SK-N-SH (cell line): Measurements from ENCODE around the gene IL21R. TPM values are rescaled to one million over a fixed set of nuclear protein-coding genes. Genes with fewer than 3 reads are reported as not detected.

Experiments used
- CTCF ChIA-PET: fragments of 300-600, 350-600 bp; formaldehyde crosslinking; extraction: SDS; loops from one replicate; lab custom pipeline; 2021; lab: Yijun Ruan, JAX
- POLR2A ChIA-PET: fragments of 350-600 bp; sonication (Branson Sonifier 250); formaldehyde crosslinking; extraction: SDS; loops from one replicate; lab custom pipeline; 2020; ENCODE audit warnings: antibody characterized with exemption, inconsistent platforms; lab: Yijun Ruan, JAX
- DNase-seq: peaks from one replicate; pipeline ENCODE4 v3.0.0; 2012
- H2AFZ ChIP-seq: fragments of 200-600 bp; sonication (generic); 2 replicates; pipeline ENCODE4 v1.8.1; 2016; ENCODE audit warnings: antibody characterized with exemption, mild to moderate bottlenecking, low read depth
- H3F3A ChIP-seq: fragments of 200-600 bp; sonication (generic); replicated peaks from 2 replicates; pipeline ENCODE3; 2016; ENCODE audit warnings: antibody characterized with exemption, mild to moderate bottlenecking; ENCODE audit not compliant: insufficient read depth
- H3K27ac ChIP-seq, 2 experiments: fragments of 200-500 bp in 1 of 2; fragments of 200-600 bp in 1 of 2; sonication (Bioruptor generic) in 1 of 2; sonication (generic), shearing (Covaris generic) in 1 of 2; 2 replicates each; pipeline versions ENCODE4 v1.5.1 to v1.6.1; 2014 to 2016; ENCODE audit warnings: low read depth in 2 of 2, inconsistent platforms in 1 of 2, low read length in 1 of 2, mild to moderate bottlenecking in 1 of 2, mixed read lengths in 1 of 2
- H3K27me3 ChIP-seq: fragments of 200-600 bp; sonication (generic), shearing (Covaris generic); 2 replicates; pipeline ENCODE4 v1.6.1; 2016; ENCODE audit warnings: mixed run types; ENCODE audit not compliant: insufficient read depth
- H3K36me3 ChIP-seq, 2 experiments: fragments of 200-500 bp in 1 of 2; fragments of 200-600 bp in 1 of 2; sonication (Bioruptor generic) in 1 of 2; sonication (generic) in 1 of 2; replicated peaks in 1 of 2; 2 replicates each; pipeline versions ENCODE3 to v1.5.1; 2014 to 2016; ENCODE audit warnings: low read length in 1 of 2, mild to moderate bottlenecking in 1 of 2; ENCODE audit not compliant: insufficient read depth in 2 of 2, control insufficient read depth in 1 of 2
- H3K4me1 ChIP-seq, 2 experiments: fragments of 200-500 bp in 1 of 2; fragments of 200-600 bp in 1 of 2; sonication (Bioruptor generic) in 1 of 2; sonication (generic), shearing (Covaris generic) in 1 of 2; 2 replicates each; pipeline versions ENCODE4 v1.5.1 to v1.6.1; 2014 to 2016; ENCODE audit warnings: low read depth in 1 of 2, low read length in 1 of 2, mixed run types in 1 of 2; ENCODE audit not compliant: insufficient read depth in 2 of 2, control insufficient read depth in 1 of 2
- H3K4me2 ChIP-seq: fragments of 200-600 bp; sonication (generic), shearing (Covaris generic); 2 replicates; pipeline ENCODE4 v1.6.1; 2017; ENCODE audit warnings: mixed run types
- H3K4me3 ChIP-seq, 2 experiments: fragments of 200-500 bp in 1 of 2; fragments of 200-600 bp in 1 of 2; sonication (Bioruptor generic) in 1 of 2; sonication (generic), shearing (Covaris generic) in 1 of 2; 2 replicates each; pipeline versions ENCODE4 v1.5.1 to v1.8.1; 2014 to 2016; ENCODE audit warnings: low read depth in 2 of 2, inconsistent platforms in 1 of 2, low read length in 1 of 2, mild to moderate bottlenecking in 1 of 2, mixed read lengths in 1 of 2, moderate library complexity in 1 of 2
- H3K79me2 ChIP-seq: fragments of 200-600 bp; sonication (generic); 2 replicates; pipeline ENCODE4 v1.8.1; 2017; ENCODE audit warnings: mild to moderate bottlenecking; ENCODE audit not compliant: insufficient read depth
- H3K9ac ChIP-seq: fragments of 200-600 bp; sonication (generic); 2 replicates; pipeline ENCODE4 v1.6.1; 2017; ENCODE audit warnings: mixed run types
- H3K9me2 ChIP-seq: fragments of 200-600 bp; sonication (generic); 2 replicates; pipeline ENCODE4 v1.6.1; 2017; ENCODE audit warnings: mixed run types
- H3K9me3 ChIP-seq: fragments of 200-600 bp; sonication (generic); 2 replicates; pipeline ENCODE4 v1.6.1; 2017; ENCODE audit warnings: mixed run types, mild to moderate bottlenecking, moderate library complexity
- H4K20me1 ChIP-seq: fragments of 200-600 bp; sonication (generic); 2 replicates; pipeline ENCODE4 v1.6.1; 2017; ENCODE audit warnings: mild to moderate bottlenecking, mixed run types; ENCODE audit not compliant: insufficient read depth
- ELF1 ChIP-seq: IDR thresholded peaks from 2 replicates; pipeline ENCODE4 v1.4.0; 2012
- EP300 ChIP-seq, 2 experiments: IDR thresholded peaks; 2 replicates each; pipeline versions ENCODE4 v1.4.0 to v1.6.1; 2012; ENCODE audit warnings: borderline replicate concordance in 1 of 2, low read depth in 1 of 2, low read length in 1 of 2
- EZH2phosphoT487 ChIP-seq: fragments of 200-600 bp; sonication (generic); IDR thresholded peaks from 2 replicates; pipeline ENCODE4 v1.6.1; 2017; ENCODE audit warnings: low read depth, mixed run types, mild to moderate bottlenecking, antibody characterized with exemption, moderate library complexity, borderline replicate concordance
- FOSL2 ChIP-seq: IDR thresholded peaks from 2 replicates; pipeline ENCODE4 v1.4.0; 2012; ENCODE audit warnings: low read depth, mild to moderate bottlenecking, moderate library complexity, borderline replicate concordance
- FOXJ3 ChIP-seq: sonication (generic); formaldehyde crosslinking; IDR thresholded peaks from 2 replicates; pipeline ENCODE4 v1.5.1; 2020; ENCODE audit warnings: mild to moderate bottlenecking, missing genetic modification reagents
- FOXM1 ChIP-seq: IDR thresholded peaks from 2 replicates; pipeline ENCODE4 v1.4.0; 2012; ENCODE audit warnings: low read depth, mild to moderate bottlenecking
- GATA2 ChIP-seq: sonication (generic); formaldehyde crosslinking; IDR thresholded peaks from 2 replicates; pipeline ENCODE4 v1.5.0; 2020; ENCODE audit warnings: mild to moderate bottlenecking, missing genetic modification reagents
- JUND ChIP-seq: IDR thresholded peaks from 2 replicates; pipeline ENCODE4 v1.4.0; 2012
- MXI1 ChIP-seq: IDR thresholded peaks from 2 replicates; pipeline ENCODE4 v1.6.1; 2012; ENCODE audit warnings: mild to moderate bottlenecking, low read depth, low read length, improper control_type of control experiment
- NFIC ChIP-seq: IDR thresholded peaks from 2 replicates; pipeline ENCODE4 v1.4.0; 2012; ENCODE audit warnings: borderline replicate concordance
- NRF1 ChIP-seq: IDR thresholded peaks from 2 replicates; pipeline ENCODE4 v1.6.1; 2012; ENCODE audit warnings: low read depth, mild to moderate bottlenecking, low read length
- RAD21 ChIP-seq: IDR thresholded peaks from 2 replicates; pipeline ENCODE4 v1.6.1; 2012; ENCODE audit warnings: mild to moderate bottlenecking, low read length
- RFX5 ChIP-seq: IDR thresholded peaks from 2 replicates; pipeline ENCODE4 v1.6.1; 2012; ENCODE audit warnings: mild to moderate bottlenecking, improper control_type of control experiment, low read length
- RXRA ChIP-seq: IDR thresholded peaks from 2 replicates; pipeline ENCODE4 v1.4.0; 2012; ENCODE audit warnings: low read depth, mild to moderate bottlenecking, borderline replicate concordance
- SIN3A ChIP-seq: IDR thresholded peaks from 2 replicates; pipeline ENCODE4 v1.6.1; 2012; ENCODE audit warnings: low read depth, mild to moderate bottlenecking, low read length, moderate library complexity, borderline replicate concordance
- TAF1 ChIP-seq: IDR thresholded peaks from 2 replicates; pipeline ENCODE4 v1.6.1; 2012; ENCODE audit warnings: low read depth, mild to moderate bottlenecking, low read length, moderate library complexity, borderline replicate concordance
- TCF12 ChIP-seq: IDR thresholded peaks from 2 replicates; pipeline ENCODE4 v1.4.0; 2012
- TEAD4 ChIP-seq: IDR thresholded peaks from 2 replicates; pipeline ENCODE4 v1.4.0; 2012; ENCODE audit warnings: mild to moderate bottlenecking, borderline replicate concordance; ENCODE audit not compliant: insufficient read depth
- YY1 ChIP-seq: IDR thresholded peaks from 2 replicates; pipeline ENCODE4 v1.4.0; 2012; ENCODE audit warnings: low read depth, mild to moderate bottlenecking
- WGBS: methylation state at CpG from one replicate; pipeline ENCODE4 v1.1.6; 2017; ENCODE audit warnings: low lambda C conversion rate; 5-methylcytosine and 5-hydroxymethylcytosine counted together
- polyA plus RNA-seq, 3 experiments: library from polyadenylated mRNA; depleted of rRNA; stranded (reverse); fragments of >200 nt; gene quantifications; 2 replicates each; pipeline ENCODE4 v1.2.3, GENCODE V29; 2012
- TF ChIP-seq, protein P1 (sequence below): fragments of 150-350 bp; IDR thresholded peaks from 2 replicates; pipeline ENCODE4 v1.6.1; 2017; ENCODE audit warnings: antibody characterized with exemption, low read length, low read depth, borderline replicate concordance
- TF ChIP-seq, protein P2 (sequence below): fragments of 200-600 bp; sonication (generic); IDR thresholded peaks from 2 replicates; pipeline ENCODE4 v1.6.1; 2017; ENCODE audit warnings: antibody characterized with exemption, mild to moderate bottlenecking, moderate library complexity

The IL21R gene
- polyA plus RNA-seq, 1 of the 3 experiments (the other 2 are of a cell fraction): 0.13 TPM

DNA sequence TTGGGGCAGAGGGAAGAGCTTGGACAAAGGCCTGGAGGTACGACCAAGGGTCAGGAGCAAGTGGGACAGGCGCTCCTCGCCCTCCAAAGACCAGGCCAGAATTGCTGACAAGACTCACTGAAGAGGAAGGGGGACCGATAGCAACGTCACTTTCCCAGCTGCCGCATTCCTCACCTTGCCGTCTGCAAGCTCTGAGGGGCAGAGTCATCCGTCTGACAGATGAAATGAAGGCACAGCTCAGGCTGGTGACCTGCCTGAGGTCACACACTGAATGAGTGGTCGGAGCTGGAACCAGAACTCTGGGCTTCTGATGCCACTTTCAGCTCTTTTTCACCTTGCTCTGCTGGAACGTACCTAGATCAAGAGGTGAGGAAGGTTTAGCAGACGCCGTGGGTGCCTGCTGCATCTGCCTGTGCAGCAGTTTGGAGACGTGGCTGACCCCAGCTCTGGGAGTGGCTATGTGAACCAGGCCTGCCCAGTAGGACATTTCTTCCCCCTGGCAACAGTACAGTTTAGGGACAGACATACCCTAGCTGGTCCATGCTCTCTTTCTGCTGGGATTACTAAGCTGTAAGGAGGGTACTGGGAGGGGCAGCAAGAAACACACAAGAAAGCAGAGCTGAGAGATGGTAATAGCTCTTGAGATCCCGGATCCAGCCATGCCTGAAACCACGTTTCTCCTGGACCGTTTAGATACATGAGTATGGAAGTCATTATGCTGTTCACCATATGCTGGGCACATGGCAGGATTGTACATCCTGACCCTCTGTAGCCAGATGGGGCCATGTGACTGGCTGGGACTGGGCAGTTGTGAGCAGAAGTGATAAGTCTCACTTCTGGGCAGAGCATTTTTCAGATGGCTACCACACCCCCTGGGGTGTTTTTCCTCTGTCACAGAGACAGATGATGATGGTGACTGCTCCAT is 50.9 kb downstream of the IL21R start (continued):
- no peak for TF ChIP-seq JUND
- TF ChIP-seq SIN3A: no peak
- TF ChIP-seq ELF1: no peak
- TF ChIP-seq, protein P1, sequence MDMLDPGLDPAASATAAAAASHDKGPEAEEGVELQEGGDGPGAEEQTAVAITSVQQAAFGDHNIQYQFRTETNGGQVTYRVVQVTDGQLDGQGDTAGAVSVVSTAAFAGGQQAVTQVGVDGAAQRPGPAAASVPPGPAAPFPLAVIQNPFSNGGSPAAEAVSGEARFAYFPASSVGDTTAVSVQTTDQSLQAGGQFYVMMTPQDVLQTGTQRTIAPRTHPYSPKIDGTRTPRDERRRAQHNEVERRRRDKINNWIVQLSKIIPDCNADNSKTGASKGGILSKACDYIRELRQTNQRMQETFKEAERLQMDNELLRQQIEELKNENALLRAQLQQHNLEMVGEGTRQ: no peak
- TF ChIP-seq NRF1: no peak
- TF ChIP-seq MXI1: no peak

DNA sequence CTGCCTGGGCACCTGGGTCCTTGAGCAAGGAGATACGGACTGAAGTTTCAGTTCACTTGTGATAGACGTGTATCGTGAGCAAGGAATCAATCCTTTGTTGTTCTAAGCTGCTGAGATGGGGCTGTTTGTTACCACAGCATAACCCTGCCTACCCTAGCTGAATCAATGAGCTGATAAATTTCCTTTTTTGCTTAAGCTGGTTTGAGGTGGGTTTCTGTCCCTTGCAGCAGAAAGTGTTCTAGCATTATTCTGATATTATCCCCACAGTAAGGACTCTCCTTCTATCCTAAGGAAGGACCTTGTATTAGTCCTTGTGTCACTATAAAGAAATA is 51.5 kb downstream of the IL21R start:
- TF ChIP-seq, protein P2, sequence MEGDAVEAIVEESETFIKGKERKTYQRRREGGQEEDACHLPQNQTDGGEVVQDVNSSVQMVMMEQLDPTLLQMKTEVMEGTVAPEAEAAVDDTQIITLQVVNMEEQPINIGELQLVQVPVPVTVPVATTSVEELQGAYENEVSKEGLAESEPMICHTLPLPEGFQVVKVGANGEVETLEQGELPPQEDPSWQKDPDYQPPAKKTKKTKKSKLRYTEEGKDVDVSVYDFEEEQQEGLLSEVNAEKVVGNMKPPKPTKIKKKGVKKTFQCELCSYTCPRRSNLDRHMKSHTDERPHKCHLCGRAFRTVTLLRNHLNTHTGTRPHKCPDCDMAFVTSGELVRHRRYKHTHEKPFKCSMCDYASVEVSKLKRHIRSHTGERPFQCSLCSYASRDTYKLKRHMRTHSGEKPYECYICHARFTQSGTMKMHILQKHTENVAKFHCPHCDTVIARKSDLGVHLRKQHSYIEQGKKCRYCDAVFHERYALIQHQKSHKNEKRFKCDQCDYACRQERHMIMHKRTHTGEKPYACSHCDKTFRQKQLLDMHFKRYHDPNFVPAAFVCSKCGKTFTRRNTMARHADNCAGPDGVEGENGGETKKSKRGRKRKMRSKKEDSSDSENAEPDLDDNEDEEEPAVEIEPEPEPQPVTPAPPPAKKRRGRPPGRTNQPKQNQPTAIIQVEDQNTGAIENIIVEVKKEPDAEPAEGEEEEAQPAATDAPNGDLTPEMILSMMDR: no peak
- TF ChIP-seq MXI1 (no peak), SIN3A (no peak), EZH2phosphoT487 (no peak), EP300 (IDR thresholded peaks at IDR 0.05; ENCODE audit: borderline replicate concordance in 1 of 2, low read depth in 1 of 2, low read length in 1 of 2) (no peak), YY1 (no peak), RFX5 (no peak), NFIC (no peak), TEAD4 (no peak), RAD21 (no peak), TAF1 (no peak), NRF1 (no peak), FOXM1 (no peak), RXRA (no peak), GATA2 (CRISPR knock-in tag) (no peak), TCF12 (no peak), FOSL2 (no peak), FOXJ3 (CRISPR knock-in tag) (no peak)
- Histone ChIP-seq H3K4me2 (no peak overlapping the region), H3K27me3 (no peaks in the 10 kb centered on the region), H3K9me3 (no peaks in the 10 kb centered on the region), H3K27ac (no peak overlapping the region), H3K9me2 (no peaks in the 10 kb centered on the region), H3K79me2 (no peaks in the 10 kb centered on the region), H4K20me1 (no peaks in the 10 kb centered on the region), H3K36me3 (no peaks in the 10 kb centered on the region), H3K4me1 (no peaks in the 10 kb centered on the region; a peak in 1 of 4 replicates), H3K9ac (no peak overlapping the region), H3K4me3 (no peak overlapping the region), H2AFZ (no peak overlapping the region), H3F3A (peaks cover 2% of the 10 kb centered on the region)
- 77% methylated on average over 3 of the region's 3 CpGs for WGBS
- ChIA-PET POLR2A (no interaction called here), CTCF (interaction anchor here (0.8 to 0.9 kb wide), 2 partner anchors 17 to 219 kb away, joined by 3 read pairs; no protein-coding TSS in a partner anchor)
- no peak for DNase-seq
